ENCODE results near the gene SCN8A. TPM values are rescaled to one million over a fixed set of nuclear protein-coding genes. Genes with fewer than 3 reads are reported as not detected.

SCN8A gene
- polyA plus RNA-seq, 2 of the 4 experiments (the other 2 are of a cell fraction), result 1.8 to 4.8 TPM

GRCh38 chr12:51759695-51760094 is 168.7 kb downstream of the SCN8A start:
- Histone ChIP-seq H3K27ac (no peak overlapping the region), H3K9me3 (no peaks in the 10 kb centered on the region), H3K4me3 (no peak overlapping the region), H3K4me1 (no peaks in the 10 kb centered on the region), H3K4me2 (no peak overlapping the region)
- TF ChIP-seq EP300 (IDR thresholded peaks at IDR 0.05) (no peak), FOSL2 (IDR thresholded peaks at IDR 0.05) (no peak), FOSL2 (CRISPR knock-in tag; IDR thresholded peaks at IDR 0.05) (no peak), RFX5 (IDR thresholded peaks at IDR 0.05) (no peak), CBX2 (IDR thresholded peaks at IDR 0.05; ENCODE audit: borderline replicate concordance, low read depth) (no peak), RAD21 (conservative IDR thresholded peaks at IDR 0.05 in 1 of 2, IDR thresholded peaks at IDR 0.05 in 1 of 2) (no peak)
- TF ChIP-seq, protein P1, sequence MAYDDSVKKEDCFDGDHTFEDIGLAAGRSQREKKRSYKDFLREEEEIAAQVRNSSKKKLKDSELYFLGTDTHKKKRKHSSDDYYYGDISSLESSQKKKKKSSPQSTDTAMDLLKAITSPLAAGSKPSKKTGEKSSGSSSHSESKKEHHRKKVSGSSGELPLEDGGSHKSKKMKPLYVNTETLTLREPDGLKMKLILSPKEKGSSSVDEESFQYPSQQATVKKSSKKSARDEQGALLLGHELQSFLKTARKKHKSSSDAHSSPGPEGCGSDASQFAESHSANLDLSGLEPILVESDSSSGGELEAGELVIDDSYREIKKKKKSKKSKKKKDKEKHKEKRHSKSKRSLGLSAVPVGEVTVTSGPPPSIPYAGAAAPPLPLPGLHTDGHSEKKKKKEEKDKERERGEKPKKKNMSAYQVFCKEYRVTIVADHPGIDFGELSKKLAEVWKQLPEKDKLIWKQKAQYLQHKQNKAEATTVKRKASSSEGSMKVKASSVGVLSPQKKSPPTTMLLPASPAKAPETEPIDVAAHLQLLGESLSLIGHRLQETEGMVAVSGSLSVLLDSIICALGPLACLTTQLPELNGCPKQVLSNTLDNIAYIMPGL (CRISPR knock-in tag; IDR thresholded peaks at IDR 0.05; ENCODE audit: borderline replicate concordance), result no peak
- TF ChIP-seq, protein P2, sequence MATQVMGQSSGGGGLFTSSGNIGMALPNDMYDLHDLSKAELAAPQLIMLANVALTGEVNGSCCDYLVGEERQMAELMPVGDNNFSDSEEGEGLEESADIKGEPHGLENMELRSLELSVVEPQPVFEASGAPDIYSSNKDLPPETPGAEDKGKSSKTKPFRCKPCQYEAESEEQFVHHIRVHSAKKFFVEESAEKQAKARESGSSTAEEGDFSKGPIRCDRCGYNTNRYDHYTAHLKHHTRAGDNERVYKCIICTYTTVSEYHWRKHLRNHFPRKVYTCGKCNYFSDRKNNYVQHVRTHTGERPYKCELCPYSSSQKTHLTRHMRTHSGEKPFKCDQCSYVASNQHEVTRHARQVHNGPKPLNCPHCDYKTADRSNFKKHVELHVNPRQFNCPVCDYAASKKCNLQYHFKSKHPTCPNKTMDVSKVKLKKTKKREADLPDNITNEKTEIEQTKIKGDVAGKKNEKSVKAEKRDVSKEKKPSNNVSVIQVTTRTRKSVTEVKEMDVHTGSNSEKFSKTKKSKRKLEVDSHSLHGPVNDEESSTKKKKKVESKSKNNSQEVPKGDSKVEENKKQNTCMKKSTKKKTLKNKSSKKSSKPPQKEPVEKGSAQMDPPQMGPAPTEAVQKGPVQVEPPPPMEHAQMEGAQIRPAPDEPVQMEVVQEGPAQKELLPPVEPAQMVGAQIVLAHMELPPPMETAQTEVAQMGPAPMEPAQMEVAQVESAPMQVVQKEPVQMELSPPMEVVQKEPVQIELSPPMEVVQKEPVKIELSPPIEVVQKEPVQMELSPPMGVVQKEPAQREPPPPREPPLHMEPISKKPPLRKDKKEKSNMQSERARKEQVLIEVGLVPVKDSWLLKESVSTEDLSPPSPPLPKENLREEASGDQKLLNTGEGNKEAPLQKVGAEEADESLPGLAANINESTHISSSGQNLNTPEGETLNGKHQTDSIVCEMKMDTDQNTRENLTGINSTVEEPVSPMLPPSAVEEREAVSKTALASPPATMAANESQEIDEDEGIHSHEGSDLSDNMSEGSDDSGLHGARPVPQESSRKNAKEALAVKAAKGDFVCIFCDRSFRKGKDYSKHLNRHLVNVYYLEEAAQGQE (IDR thresholded peaks at IDR 0.05), result no peak
- no peak for DNase-seq (ENCODE audit: low read depth in 1 of 2, low spot score in 1 of 2)
- no peak for ATAC-seq
- no peak for FAIRE-seq
- ChIA-PET CTCF (interaction anchor here (0.9 to 1.0 kb wide), 2 partner anchors 10 to 388 kb away, joined by 3 read pairs; no protein-coding TSS in a partner anchor), POLR2A (no interaction called here)

DNA sequence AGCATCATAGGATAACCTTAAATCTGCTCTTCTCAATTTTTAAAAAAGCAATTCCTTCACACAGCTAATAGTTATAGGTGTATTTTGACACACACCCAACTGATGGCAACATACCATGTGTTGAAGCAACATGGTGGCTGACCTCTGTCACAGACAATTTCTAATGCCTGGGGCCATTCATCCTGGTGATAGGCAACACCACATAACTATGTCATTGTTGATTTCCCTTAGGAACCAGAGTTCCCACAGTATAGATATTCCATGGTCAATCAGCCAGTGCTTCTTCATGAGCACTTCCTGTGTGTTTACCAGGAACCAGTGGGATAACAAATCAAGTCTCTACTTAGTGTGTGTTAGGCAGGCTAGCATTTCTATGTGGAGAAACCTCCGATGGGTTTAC is 169.2 kb downstream of the SCN8A start:
- WGBS (ENCODE audit: missing lambda C conversion rate), result 91% methylated on average over 1 of the region's 1 CpG

DNA sequence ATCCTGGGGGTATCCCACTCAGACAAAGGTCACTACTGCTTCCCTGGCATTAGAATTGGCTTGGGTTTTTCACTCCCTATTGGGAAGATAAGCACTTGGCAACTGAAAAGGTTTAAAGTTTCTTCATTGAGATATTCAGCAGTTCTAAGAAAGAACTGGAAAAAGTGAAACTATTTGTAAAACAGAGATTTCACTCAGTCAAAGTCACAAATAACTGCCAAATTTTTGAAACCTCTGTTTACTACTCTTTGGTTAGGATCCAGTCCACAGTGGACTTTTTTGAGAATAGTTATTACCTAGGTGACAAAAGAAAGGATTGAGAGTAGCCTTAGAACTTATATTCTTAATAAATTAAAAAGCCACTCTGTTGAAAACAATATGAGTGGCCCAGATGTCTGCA is 172.7 kb downstream of the SCN8A start:
- no peaks in the 10 kb centered on the region for H3K9me3 ChIP-seq
- no peak for DNase-seq (ENCODE audit: low read depth in 1 of 2, low spot score in 1 of 2)
- ChIA-PET POLR2A (no interaction called here), CTCF (no interaction called here)
- TF ChIP-seq ELK1 (IDR thresholded peaks at IDR 0.05; ENCODE audit: low read depth, low read length), result no peak
- no peak for TF ChIP-seq ZNF302 (CRISPR knock-in tag; IDR thresholded peaks at IDR 0.05)
- no peak for TF ChIP-seq ESRRA (IDR thresholded peaks at IDR 0.05; ENCODE audit: borderline replicate concordance, low read length)
- no peak for TF ChIP-seq CHD4 (IDR thresholded peaks at IDR 0.05; ENCODE audit: borderline replicate concordance)
- TF ChIP-seq ATOH8 (CRISPR knock-in tag; IDR thresholded peaks at IDR 0.05; ENCODE audit: low read depth), result no peak
- TF ChIP-seq RNF2 (IDR thresholded peaks at IDR 0.05; ENCODE audit: borderline replicate concordance, low read depth), result no peak
- no peak for TF ChIP-seq CBX8 (IDR thresholded peaks at IDR 0.05)
- H3K4me1 ChIP-seq, result no peaks in the 10 kb centered on the region
- no peak for ATAC-seq
- no peak overlapping the region for H3K27ac ChIP-seq
- no peak for FAIRE-seq
- no peak overlapping the region for H3K4me3 ChIP-seq
- no peak overlapping the region for H3K4me2 ChIP-seq

More for the DNA sequence above, 169.2 kb downstream of the SCN8A start:
- ATAC-seq (no peak), DNase-seq (ENCODE audit: low read depth in 1 of 2, low spot score in 1 of 2) (no peak), FAIRE-seq (no peak)
- ChIA-PET POLR2A (no interaction called here), CTCF (interaction anchor here (0.9 kb wide), 1 partner anchor 9 kb away, joined by 3 read pairs; no protein-coding TSS in a partner anchor)
- no peaks in the 10 kb centered on the region for H3K9me3 ChIP-seq
- no peak overlapping the region for H3K27ac ChIP-seq
- H3K4me3 ChIP-seq, result no peak overlapping the region
- no peak overlapping the region for H3K4me2 ChIP-seq
- no peak for TF ChIP-seq EHMT2 (IDR thresholded peaks at IDR 0.05; ENCODE audit: low read depth)
- no peaks in the 10 kb centered on the region for H3K4me1 ChIP-seq

Data from A549 (cell line).